Psoas muscle (tissue), 8 donors: ENCODE results near the gene BCAS3. TPM values are rescaled to one million over a fixed set of nuclear protein-coding genes. Genes with fewer than 3 reads are reported as not detected.
A peak's percentile ranks its signal among the peaks of the same experiment; 100 is the strongest.

Source experiments
- ATAC-seq, 4 donors: fragments of 200-7000 bp; cut with Tn5 transposase; one replicate each; pipeline ENCODE4 v1.9.1; 2020; ENCODE audit warnings: moderate library complexity in 3 of 4, mild to moderate bottlenecking in 2 of 4
- DNase-seq, 2 donors: peaks; one replicate each; pipeline ENCODE4 v3.0.0-alpha.2; 2020
- H3K27ac ChIP-seq: fragments of 200-600 bp; one replicate; pipeline ENCODE4 v1.8.0; 2022
- H3K27me3 ChIP-seq, 3 donors: fragments of 200-600 bp in 1 of 3; one replicate each; pipeline versions ENCODE4 v1.6.1 to v1.8.0; 2013 to 2022; ENCODE audit warnings: low read length in 2 of 3, mild to moderate bottlenecking in 2 of 3, moderate library complexity in 1 of 3; ENCODE audit not compliant: insufficient read depth in 3 of 3
- H3K36me3 ChIP-seq, 2 donors: fragments of 200-600 bp in 1 of 2; one replicate each; pipeline versions ENCODE4 v1.6.1 to v1.8.0; 2013 to 2022; ENCODE audit warnings: low read depth in 1 of 2, mild to moderate bottlenecking in 1 of 2, moderate library complexity in 1 of 2; ENCODE audit not compliant: insufficient read depth in 1 of 2
- H3K4me1 ChIP-seq: fragments of 200-600 bp; one replicate; pipeline ENCODE4 v1.8.0; 2022
- H3K4me3 ChIP-seq: fragments of 200-600 bp; one replicate; pipeline ENCODE4 v1.8.0; 2022; ENCODE audit warnings: mild to moderate bottlenecking
- H3K9me3 ChIP-seq: fragments of 200-600 bp; one replicate; pipeline ENCODE4 v1.8.0; 2022
- WGBS, 3 donors: extraction: QIAGEN DNeasy Blood & Tissue Kit; methylation state at CpG; one replicate each; pipeline versions ENCODE4 v1.1.6 to v1.1.7; 2013; 5-methylcytosine and 5-hydroxymethylcytosine counted together
- intact Hi-C, 2 donors: fragments of 100-400 bp; cut with DNase I; formaldehyde crosslinking; loops; one replicate each; pipeline versions ENCODE4 v1.11.0 to v1.14.2; 2022
- polyA plus RNA-seq, 3 donors: library from polyadenylated mRNA; stranded (reverse); fragments of 200-250 nt; gene quantifications; one replicate each; pipeline ENCODE4 v1.2.3, GENCODE V29; 2013
- total RNA-seq, 4 donors: library from RNA; stranded (reverse); fragmentation: NEBNext Ultra II Directional in 2 of 4; extraction: Animal tissue kit (Norgen Biotek cat#: 25700) in 2 of 4; gene quantifications; one replicate each; pipeline versions ENCODE4 v1.2.1 to v1.2.4, GENCODE V29; 2021 to 2023
- TF ChIP-seq, protein P1 (sequence below): fragments of 200-600 bp; IDR thresholded peaks from one replicate; pipeline ENCODE4 v1.8.0; 2022; ENCODE audit warnings: antibody characterized with exemption
- donor health status: healthy with polysubstance abuse.
- donor health status: DM: no; HTN: no; CAD: no; lungs with moderate emphysema.
- donor health status: Bipolar disorder and iron deficiency.
- donor health status: healthy.
- donor health status: DM: yes; HTN: yes; CAD: no.
- donor health status: DM: no; HTN: no; CAD: no.
- donor health status: DM: no; HTN: no; CAD: no.
- donor health status: DM: yes; HTN: yes; CAD: no.

The BCAS3 gene
- total and polyA plus RNA-seq, 7 donors = 2.4 to 28.8 (median 15.0) TPM

DNA sequence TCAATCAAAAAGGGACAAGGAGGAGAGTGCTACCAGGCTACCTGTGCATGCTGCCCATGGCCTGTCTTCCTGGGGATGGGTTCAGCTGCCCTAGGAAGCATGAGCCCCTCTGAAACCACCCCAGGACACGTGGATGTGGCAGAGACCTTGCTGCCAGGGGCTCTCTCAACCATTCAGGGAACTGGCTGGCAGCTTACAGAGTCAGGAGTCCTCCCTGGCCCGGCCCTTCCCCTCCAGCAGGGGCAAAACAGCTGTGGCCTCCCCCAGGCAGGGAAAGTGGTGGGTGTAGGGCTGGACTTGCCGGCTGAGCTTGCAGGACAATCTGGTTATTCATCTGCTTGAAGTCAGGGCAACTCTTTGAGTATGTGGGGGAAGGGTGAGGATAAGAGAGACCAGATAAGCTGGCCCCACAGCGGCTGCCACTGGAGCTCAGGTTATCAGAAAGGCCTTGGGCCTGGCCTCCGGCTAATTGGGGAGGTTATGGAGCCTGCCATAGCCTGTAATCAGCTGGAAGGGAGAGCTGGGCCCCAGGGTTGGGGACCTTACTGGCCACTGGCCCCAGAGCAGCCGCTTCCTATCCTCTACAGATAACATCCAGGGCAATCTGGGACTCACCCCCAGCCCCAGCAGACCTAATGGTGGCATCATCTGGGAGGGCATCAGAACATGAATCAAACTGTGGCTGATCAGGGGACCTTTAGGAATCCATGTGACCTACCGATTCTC, 716.4 kb downstream of the BCAS3 start:
- no peak overlapping the region for H3K27ac ChIP-seq
- H3K9me3 ChIP-seq = no peaks in the 10 kb centered on the region
- H3K36me3 ChIP-seq = no peaks in the 10 kb centered on the region
- H3K4me1 ChIP-seq = peaks cover 11% of the 10 kb centered on the region
- H3K4me3 ChIP-seq = no peak overlapping the region
- TF ChIP-seq, protein P1, sequence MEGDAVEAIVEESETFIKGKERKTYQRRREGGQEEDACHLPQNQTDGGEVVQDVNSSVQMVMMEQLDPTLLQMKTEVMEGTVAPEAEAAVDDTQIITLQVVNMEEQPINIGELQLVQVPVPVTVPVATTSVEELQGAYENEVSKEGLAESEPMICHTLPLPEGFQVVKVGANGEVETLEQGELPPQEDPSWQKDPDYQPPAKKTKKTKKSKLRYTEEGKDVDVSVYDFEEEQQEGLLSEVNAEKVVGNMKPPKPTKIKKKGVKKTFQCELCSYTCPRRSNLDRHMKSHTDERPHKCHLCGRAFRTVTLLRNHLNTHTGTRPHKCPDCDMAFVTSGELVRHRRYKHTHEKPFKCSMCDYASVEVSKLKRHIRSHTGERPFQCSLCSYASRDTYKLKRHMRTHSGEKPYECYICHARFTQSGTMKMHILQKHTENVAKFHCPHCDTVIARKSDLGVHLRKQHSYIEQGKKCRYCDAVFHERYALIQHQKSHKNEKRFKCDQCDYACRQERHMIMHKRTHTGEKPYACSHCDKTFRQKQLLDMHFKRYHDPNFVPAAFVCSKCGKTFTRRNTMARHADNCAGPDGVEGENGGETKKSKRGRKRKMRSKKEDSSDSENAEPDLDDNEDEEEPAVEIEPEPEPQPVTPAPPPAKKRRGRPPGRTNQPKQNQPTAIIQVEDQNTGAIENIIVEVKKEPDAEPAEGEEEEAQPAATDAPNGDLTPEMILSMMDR = no peak
- 76 to 87% (median 78%) methylated on average over 7 of the region's 7 CpGs for WGBS, 3 donors
- intact Hi-C loops = loop anchor here in 1 of 2 donors (10.0 kb wide), 2 partner anchors 389 to 679 kb away; no protein-coding TSS in a partner anchor
- peak in 1 of 2 donors; percentile 45 for DNase-seq
- H3K27me3 ChIP-seq = peaks cover 2 to 38% (median 25%) of the 10 kb centered on the region in 3 donors
- ATAC-seq = no peak

DNA sequence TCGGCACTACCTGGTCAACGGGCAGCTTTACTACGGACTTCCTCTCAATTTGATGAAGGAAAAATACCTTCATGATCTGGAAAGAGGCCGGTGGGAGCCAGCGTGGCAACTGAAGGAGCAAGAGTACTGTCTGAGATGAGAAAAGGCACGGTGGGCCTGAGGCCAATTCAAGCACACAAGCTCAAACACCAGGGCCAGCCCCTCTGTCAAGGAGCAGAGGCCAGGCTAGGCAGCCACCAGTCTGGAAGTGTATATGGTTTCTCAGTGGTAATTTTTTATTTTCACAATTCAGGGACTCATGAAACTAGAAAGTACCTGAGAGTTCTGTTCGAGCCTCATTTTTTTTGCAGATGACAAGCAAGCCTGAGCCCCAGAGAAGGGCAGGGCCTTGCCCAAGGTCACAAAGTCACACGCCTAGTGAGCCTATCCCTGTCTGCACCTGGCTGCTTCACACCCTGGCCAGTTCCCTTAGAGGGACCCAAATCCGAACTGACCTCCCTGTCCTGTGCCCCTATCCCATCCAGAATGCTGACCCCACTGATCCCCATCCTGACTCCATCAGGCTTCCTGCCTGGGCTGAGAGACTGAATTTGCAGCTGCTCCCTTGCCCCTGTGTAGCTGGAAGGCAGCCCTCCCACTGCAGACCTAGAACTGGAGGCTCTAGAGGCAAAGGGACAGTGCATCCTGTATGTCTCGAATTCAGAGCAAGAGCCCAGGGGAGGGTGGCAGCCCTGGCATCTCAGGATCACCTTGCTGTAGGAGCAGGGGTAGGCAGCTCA, 717.2 kb downstream of the BCAS3 start:
- WGBS, 3 donors = 79 to 84% (median 81%) methylated on average over 10 of the region's 10 CpGs
- intact Hi-C loops = loop anchor here in 1 of 2 donors (10.0 kb wide), 2 partner anchors 390 to 680 kb away; no protein-coding TSS in a partner anchor
- Histone ChIP-seq H3K27ac (peak overlapping the region; percentile 23), H3K9me3 (no peaks in the 10 kb centered on the region), H3K27me3 (peaks cover 2 to 45% (median 30%) of the 10 kb centered on the region in 3 donors), H3K4me3 (peak overlapping the region; percentile 77), H3K4me1 (peaks cover 13% of the 10 kb centered on the region), H3K36me3 (no peaks in the 10 kb centered on the region)
- TF ChIP-seq, protein P1 = no peak
- DNase-seq (peak in 1 of 2 donors; percentile 39), ATAC-seq (no peak)

DNA sequence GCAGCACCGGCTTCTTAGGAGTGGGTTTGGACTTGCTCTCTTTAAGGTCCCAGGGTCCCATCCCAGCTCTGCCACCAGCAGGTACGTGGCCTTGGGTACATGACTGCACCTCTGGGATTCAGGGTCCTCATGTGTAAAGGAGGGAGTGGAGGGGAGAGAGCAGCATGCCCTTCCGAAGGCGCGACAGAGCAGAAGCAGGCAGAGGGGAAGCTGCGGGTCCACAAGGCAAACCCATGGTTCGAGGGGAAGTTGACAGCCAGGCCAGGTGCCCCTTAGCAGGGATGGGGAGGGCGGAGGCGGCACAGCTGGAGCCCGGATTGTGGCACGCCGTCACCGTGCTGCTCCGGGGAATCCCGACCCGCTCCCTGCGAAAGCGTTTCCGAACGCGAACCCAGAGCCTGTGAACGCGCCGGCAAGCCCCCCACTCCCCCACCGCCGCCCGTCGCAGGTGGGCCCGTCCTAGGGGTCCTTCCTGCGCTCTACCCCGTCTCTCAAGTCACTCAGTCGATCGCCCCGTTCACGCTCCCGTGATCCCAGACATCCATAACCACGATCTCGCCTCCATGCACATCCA, 717.8 kb downstream of the BCAS3 start:
- TF ChIP-seq, protein P1 = no peak
- Histone ChIP-seq H3K4me1 (peaks cover 14% of the 10 kb centered on the region), H3K36me3 (no peaks in the 10 kb centered on the region), H3K27ac (peak overlapping the region; percentile 49), H3K9me3 (no peaks in the 10 kb centered on the region), H3K27me3 (peaks cover 2 to 48% (median 30%) of the 10 kb centered on the region in 3 donors), H3K4me3 (peak overlapping the region; percentile 77)
- intact Hi-C loops = loop anchor here in 1 of 2 donors (10.0 kb wide), 2 partner anchors 391 to 681 kb away; no protein-coding TSS in a partner anchor
- DNase-seq (no peak), ATAC-seq (no peak)
- WGBS, 3 donors = 39 to 47% (median 42%) methylated on average over 17 to 38 of the region's 38 CpGs

DNA sequence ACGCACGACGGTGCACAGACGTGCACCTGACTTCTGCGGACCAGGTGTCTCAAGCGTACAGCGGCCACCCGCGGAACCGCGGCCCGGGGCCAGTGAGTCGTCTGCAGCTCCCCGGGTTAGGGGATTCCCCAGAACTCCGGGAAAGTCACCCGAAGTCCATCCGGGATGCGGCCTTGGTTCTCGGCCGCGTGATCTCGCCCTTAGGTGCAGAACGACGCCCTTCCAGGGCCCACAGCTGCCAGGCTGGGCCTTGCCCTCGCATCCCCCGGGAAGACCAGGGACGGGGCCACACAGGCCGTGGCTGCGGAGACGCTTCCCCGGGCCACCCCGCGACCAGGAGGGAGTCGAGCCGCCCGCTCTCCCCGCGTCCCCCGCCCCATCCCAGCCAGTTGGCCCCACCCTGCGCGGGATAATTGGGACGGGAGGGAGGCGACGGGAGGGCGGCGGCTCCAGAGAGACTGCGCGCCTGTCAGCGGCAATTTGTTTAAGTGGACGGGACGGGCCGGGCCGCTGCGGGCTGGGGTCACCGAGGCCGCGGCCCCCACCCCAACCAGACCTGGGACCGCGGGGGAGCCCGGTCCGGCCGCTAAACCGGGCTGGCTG, 718.4 kb downstream of the BCAS3 start:
- Histone ChIP-seq H3K4me3 (peak overlapping the region; percentile 77), H3K27ac (peak overlapping the region; percentile 49), H3K36me3 (no peaks in the 10 kb centered on the region), H3K27me3 (peaks cover 2 to 54% (median 34%) of the 10 kb centered on the region in 3 donors), H3K4me1 (peaks cover 17% of the 10 kb centered on the region), H3K9me3 (no peaks in the 10 kb centered on the region)
- TF ChIP-seq, protein P1 = no peak
- intact Hi-C loops = loop anchor here in 1 of 2 donors (10.0 kb wide), 2 partner anchors 391 to 681 kb away; no protein-coding TSS in a partner anchor
- 6 to 10% (median 8%) methylated on average over 55 to 63 of the region's 63 CpGs for WGBS, 3 donors
- peak in 1 of 2 donors; percentile 57 for DNase-seq
- ATAC-seq = no peak
